OCI-LY3 (cell line): ENCODE results near the gene MTHFD1L.

ENCODE experiments used
- EZH2phosphoT487 ChIP-seq: fragments of 200-600 bp; shearing (Covaris generic); IDR thresholded peaks from 2 replicates; pipeline ENCODE4 v1.6.1; 2018; ENCODE audit warnings: antibody characterized with exemption, mixed run types, low read depth
- TF ChIP-seq, protein P1 (sequence below): fragments of 200-600, 300-600 bp; sonication (generic); IDR thresholded peaks from 2 replicates; pipeline ENCODE4 v1.5.1; 2014; ENCODE audit warnings: antibody characterized with exemption, low read length, low read depth

- TF ChIP-seq, protein P1, sequence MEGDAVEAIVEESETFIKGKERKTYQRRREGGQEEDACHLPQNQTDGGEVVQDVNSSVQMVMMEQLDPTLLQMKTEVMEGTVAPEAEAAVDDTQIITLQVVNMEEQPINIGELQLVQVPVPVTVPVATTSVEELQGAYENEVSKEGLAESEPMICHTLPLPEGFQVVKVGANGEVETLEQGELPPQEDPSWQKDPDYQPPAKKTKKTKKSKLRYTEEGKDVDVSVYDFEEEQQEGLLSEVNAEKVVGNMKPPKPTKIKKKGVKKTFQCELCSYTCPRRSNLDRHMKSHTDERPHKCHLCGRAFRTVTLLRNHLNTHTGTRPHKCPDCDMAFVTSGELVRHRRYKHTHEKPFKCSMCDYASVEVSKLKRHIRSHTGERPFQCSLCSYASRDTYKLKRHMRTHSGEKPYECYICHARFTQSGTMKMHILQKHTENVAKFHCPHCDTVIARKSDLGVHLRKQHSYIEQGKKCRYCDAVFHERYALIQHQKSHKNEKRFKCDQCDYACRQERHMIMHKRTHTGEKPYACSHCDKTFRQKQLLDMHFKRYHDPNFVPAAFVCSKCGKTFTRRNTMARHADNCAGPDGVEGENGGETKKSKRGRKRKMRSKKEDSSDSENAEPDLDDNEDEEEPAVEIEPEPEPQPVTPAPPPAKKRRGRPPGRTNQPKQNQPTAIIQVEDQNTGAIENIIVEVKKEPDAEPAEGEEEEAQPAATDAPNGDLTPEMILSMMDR: no peak
- TF ChIP-seq EZH2phosphoT487: no peak
These were observed 224.5 kb downstream of the MTHFD1L start for GRCh38 chr6:151089978-151090377.
